Activated T-helper 2 cell treated with anti-CD3 and anti-CD28 coated beads, Interferon-gamma antibody, Interleukin-2, Interleukin-4, amounts not matched to agents 10 μg/mL and 5 μg/mL and 100 μg/mL, durations not matched to agents 14 hours and 24 hours and 36 hours (primary cell): Measurements from ENCODE around the gene SETD7. TPM values are rescaled to one million over a fixed set of nuclear protein-coding genes. Genes with fewer than 3 reads are reported as not detected.

ENCODE experiments used
- DNase-seq: peaks from one replicate; pipeline ENCODE4 v3.0.0; 2021; ENCODE audit warnings: low spot score
- H3K27ac Mint-ChIP-seq: one replicate; pipeline ENCODE4 v1.8.0; 2021; ENCODE audit warnings: mixed read lengths
- H3K27me3 Mint-ChIP-seq: one replicate; pipeline ENCODE4 v1.8.0; 2021; ENCODE audit warnings: low read depth, mixed read lengths
- H3K36me3 Mint-ChIP-seq: one replicate; pipeline ENCODE4 v1.8.0; 2021; ENCODE audit warnings: low read depth, mixed read lengths
- H3K4me1 Mint-ChIP-seq: one replicate; pipeline ENCODE4 v1.8.0; 2021; ENCODE audit warnings: low read depth, mixed read lengths
- H3K4me3 Mint-ChIP-seq: one replicate; pipeline ENCODE4 v1.8.0; 2021; ENCODE audit warnings: low read depth, mild to moderate bottlenecking, moderate library complexity, mixed read lengths
- H3K9me3 Mint-ChIP-seq: one replicate; pipeline ENCODE4 v1.8.0; 2021; ENCODE audit warnings: mixed read lengths
- intact Hi-C: fragments of 100-400 bp; cut with micrococcal nuclease; formaldehyde crosslinking; loops from one replicate; pipeline ENCODE4 v1.15.1; 2023
- total RNA-seq: library from RNA; stranded (reverse); gene quantifications from 2 replicates; pipeline ENCODE4 v1.2.3, GENCODE V29; 2022

Gene SETD7
- total RNA-seq, 1 donor from 2014 or later, result 20.7 TPM

GRCh38 chr4:139563515-139563914 lies 7.5 kb upstream of the SETD7 start:
- intact Hi-C loops, result no loop called here
- Mint-ChIP-seq H3K9me3 (no peaks in the 10 kb centered on the region), H3K4me1 (peaks cover 23% of the 10 kb centered on the region), H3K4me3 (no peak overlapping the region), H3K27me3 (peaks cover 6% of the 10 kb centered on the region), H3K27ac (no peak overlapping the region), H3K36me3 (no peaks in the 10 kb centered on the region)
- DNase-seq, result no peak

GRCh38 chr4:139562839-139563238 lies 6.8 kb upstream of the SETD7 start:
- no peak overlapping the region for H3K27ac Mint-ChIP-seq
- no peak for DNase-seq
- H3K36me3 Mint-ChIP-seq, result no peaks in the 10 kb centered on the region
- H3K4me3 Mint-ChIP-seq, result no peak overlapping the region
- H3K4me1 Mint-ChIP-seq, result peaks cover 30% of the 10 kb centered on the region
- no peaks in the 10 kb centered on the region for H3K9me3 Mint-ChIP-seq
- intact Hi-C loops, result no loop called here
- H3K27me3 Mint-ChIP-seq, result peaks cover 2% of the 10 kb centered on the region

- Mint-ChIP-seq H3K9me3 (no peaks in the 10 kb centered on the region), H3K27ac (no peak overlapping the region), H3K4me1 (peaks cover 34% of the 10 kb centered on the region), H3K36me3 (no peaks in the 10 kb centered on the region), H3K27me3 (peaks cover 3% of the 10 kb centered on the region), H3K4me3 (no peak overlapping the region)
- intact Hi-C loops, result no loop called here
- DNase-seq, result no peak
Observed at GRCh38 chr4:139562067-139562684, 6.2 kb upstream of the SETD7 start.

DNA sequence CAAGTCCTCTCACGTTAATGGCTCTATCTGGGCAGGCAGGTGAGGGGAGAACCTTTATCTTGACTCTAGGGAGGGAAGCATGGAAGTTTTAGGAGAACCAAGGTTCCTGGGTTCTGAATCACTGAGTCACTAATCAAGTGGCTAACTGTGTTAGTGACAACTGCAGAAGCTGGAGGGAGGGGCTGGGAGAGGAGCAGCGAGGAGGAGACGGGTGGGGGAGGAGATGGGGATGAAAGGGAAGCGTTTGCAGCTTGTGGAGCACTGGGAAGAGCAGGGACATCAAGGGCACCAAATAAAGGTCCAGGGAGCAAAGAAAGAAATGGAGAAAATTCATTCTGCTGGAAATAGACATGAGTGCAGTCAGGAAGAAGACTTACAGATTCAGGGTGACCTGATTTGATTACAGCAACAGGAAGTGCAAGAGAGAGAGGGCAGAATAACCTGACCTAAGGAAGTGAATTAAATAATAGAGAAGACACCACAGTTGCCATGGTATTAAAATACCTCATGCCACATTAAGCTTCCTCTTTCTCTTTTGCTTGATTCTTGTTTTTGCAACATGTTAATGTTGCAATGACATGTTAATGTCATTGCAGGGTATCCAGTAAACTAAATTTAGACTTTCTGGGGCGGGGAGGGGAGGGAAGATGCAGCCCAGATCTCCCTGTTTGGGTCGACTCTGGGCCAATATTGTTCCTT lies 4.5 kb upstream of the SETD7 start:
- no peak overlapping the region for H3K4me3 Mint-ChIP-seq

DNA sequence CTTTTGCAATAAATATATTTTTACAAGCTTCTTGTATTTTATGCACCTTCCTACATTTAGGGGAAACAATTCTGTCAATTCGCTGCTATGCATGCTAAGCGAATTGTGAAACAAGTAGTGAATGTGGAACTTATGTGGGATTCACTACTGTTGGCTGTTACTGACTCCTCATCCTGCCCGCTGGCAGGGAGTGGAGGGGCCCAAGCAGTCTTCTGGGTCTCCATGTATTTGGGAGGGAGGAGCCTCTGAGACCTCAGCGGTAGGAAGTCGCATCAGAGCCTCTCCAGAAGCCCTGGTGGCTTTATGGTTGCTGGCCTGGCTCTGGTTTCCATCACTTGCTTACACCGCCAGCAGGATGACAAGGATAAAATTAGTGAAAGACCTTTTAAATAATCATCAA lies 3.7 kb upstream of the SETD7 start:
- peaks cover 4% of the 10 kb centered on the region for H3K27me3 Mint-ChIP-seq
- H3K36me3 Mint-ChIP-seq, result no peaks in the 10 kb centered on the region
- H3K4me3 Mint-ChIP-seq, result no peak overlapping the region
- no peaks in the 10 kb centered on the region for H3K9me3 Mint-ChIP-seq
- intact Hi-C loops, result loop anchor here (5.0 kb wide), 3 partner anchors 98 to 963 kb away; partner anchors contain the start of genes ELMOD2 and MAML3
- no peak for DNase-seq
- H3K27ac Mint-ChIP-seq, result no peak overlapping the region
- H3K4me1 Mint-ChIP-seq, result peaks cover 42% of the 10 kb centered on the region

More for the DNA sequence above, 4.5 kb upstream of the SETD7 start:
- Mint-ChIP-seq H3K4me1 (peaks cover 37% of the 10 kb centered on the region), H3K27ac (peak overlapping the region; percentile 2), H3K36me3 (no peaks in the 10 kb centered on the region), H3K9me3 (no peaks in the 10 kb centered on the region), H3K27me3 (peaks cover 6% of the 10 kb centered on the region)
- intact Hi-C loops, result no loop called here
- no peak for DNase-seq

GRCh38 chr4:139559089-139559479 lies 3.1 kb upstream of the SETD7 start:
- DNase-seq, result no peak
- peak overlapping the region; percentile 25 for H3K27ac Mint-ChIP-seq
- H3K27me3 Mint-ChIP-seq, result peaks cover 4% of the 10 kb centered on the region
- H3K4me3 Mint-ChIP-seq, result no peak overlapping the region
- H3K9me3 Mint-ChIP-seq, result no peaks in the 10 kb centered on the region
- H3K36me3 Mint-ChIP-seq, result no peaks in the 10 kb centered on the region
- intact Hi-C loops, result loop anchor here (5.0 kb wide), 3 partner anchors 98 to 963 kb away; partner anchors contain the start of genes ELMOD2 and MAML3
- peaks cover 46% of the 10 kb centered on the region for H3K4me1 Mint-ChIP-seq

DNA sequence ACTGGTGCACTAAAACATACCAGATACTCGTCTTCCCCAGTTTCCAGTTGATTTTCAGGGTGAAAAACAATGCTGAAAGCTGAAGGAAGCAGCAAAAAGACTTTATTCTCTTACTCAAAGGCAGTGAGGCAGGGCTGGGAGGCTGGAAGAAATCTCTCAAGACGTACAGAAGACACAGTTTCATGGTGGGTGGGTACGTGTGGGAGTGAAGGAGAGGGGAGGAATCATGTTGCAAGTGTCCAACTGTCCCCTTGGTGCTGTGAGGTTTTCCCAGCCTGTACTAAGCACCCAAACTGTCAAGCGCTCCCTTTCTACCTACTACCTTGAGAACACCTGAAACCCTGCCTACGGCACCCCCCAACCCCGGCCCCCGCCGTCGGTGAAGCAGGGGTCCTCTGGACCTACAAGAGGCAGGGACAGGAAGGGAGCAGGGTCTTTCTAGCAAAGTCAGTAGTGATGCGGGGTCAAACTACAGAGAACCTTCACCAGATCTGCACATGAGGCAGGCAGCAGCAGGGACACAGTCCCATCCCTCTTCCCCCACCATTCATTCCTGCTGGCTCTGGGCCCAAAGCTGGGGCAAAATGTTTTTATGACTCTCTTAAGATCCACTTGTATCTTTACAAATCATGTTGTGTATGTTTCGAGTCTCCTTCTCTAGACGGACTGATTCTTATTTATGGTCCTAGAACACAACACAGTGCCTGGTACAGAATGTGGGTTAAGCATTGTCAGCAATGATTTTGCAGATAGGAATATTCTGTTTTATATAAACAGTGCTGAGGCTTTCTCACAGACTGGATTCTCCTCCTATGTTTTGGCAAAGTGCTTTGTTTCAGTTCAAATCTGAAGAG lies 2.4 kb upstream of the SETD7 start:
- peaks cover 51% of the 10 kb centered on the region for H3K4me1 Mint-ChIP-seq
- no peak overlapping the region for H3K4me3 Mint-ChIP-seq

GRCh38 chr4:139557556-139558110 lies 1.6 kb upstream of the SETD7 start:
- Mint-ChIP-seq H3K4me3 (peak overlapping the region; percentile 94), H3K4me1 (peaks cover 57% of the 10 kb centered on the region), H3K27me3 (peaks cover 4% of the 10 kb centered on the region), H3K36me3 (no peaks in the 10 kb centered on the region), H3K9me3 (no peaks in the 10 kb centered on the region), H3K27ac (no peak overlapping the region)
- DNase-seq, result no peak
- intact Hi-C loops, result loop anchor here (5.0 kb wide), 3 partner anchors 100 to 965 kb away; partner anchors contain the start of genes ELMOD2 and MAML3

More for the DNA sequence above, 2.4 kb upstream of the SETD7 start:
- no peaks in the 10 kb centered on the region for H3K36me3 Mint-ChIP-seq
- H3K9me3 Mint-ChIP-seq, result no peaks in the 10 kb centered on the region
- no peak for DNase-seq
- H3K27ac Mint-ChIP-seq, result peak overlapping the region; percentile 25
- H3K27me3 Mint-ChIP-seq, result peaks cover 4% of the 10 kb centered on the region
- intact Hi-C loops, result loop anchor here (5.0 kb wide), 3 partner anchors 99 to 964 kb away; partner anchors contain the start of genes ELMOD2 and MAML3

DNA sequence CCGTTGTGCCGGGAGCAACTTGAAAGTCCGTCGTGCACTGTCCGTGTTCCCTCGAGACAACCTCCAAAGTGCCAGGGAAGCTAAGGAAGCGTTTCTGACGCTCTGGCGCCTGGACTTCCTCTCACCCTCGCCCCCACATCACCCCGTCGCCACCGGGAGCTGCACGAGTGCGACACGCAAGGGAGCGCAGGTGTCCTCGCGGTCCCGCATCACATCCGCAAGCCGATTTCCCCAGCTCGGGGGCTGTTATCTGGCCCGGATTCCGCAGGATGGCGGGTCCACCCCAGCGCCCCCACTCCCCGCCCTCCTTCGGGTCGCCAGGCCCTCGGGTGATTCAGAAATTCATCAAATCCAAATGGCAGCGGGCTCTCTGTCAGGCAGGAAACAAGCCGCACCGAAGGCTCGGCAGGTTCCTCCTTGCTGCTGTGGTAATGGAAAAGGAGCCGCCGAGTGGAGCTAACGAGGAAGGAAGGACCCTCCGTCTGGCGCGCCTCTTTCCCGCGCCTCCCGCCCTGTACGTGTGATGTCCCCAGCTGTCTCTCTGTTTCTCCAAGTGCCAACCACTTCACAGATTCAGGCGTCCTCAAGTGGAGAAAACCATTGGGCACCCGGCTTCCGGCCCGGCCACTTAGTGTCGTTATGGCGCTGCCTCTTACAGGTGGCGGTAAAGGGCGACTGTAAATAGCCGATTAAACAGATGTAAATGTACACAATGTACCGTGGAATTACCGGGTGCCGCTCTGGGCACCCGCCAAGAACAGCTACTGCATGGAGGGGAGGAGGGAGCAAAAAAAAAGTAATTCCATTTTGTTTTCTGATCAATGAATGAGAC lies 921 bp upstream of the SETD7 start:
- intact Hi-C loops, result loop anchor here (1.0 to 5.0 kb wide), 5 partner anchors 100 to 965 kb away; partner anchors contain the start of genes ELMOD2 and MAML3
- no peaks in the 10 kb centered on the region for H3K36me3 Mint-ChIP-seq
- no peaks in the 10 kb centered on the region for H3K9me3 Mint-ChIP-seq
- H3K4me3 Mint-ChIP-seq, result peak overlapping the region; percentile 94
- peak; percentile 44 for DNase-seq
- peaks cover 4% of the 10 kb centered on the region for H3K27me3 Mint-ChIP-seq
- peak overlapping the region; percentile 97 for H3K27ac Mint-ChIP-seq
- H3K4me1 Mint-ChIP-seq, result peaks cover 57% of the 10 kb centered on the region

GRCh38 chr4:139555705-139556070 lies 331 bp downstream of the SETD7 start:
- DNase-seq, result no peak
- intact Hi-C loops, result loop anchor here (1.0 to 5.0 kb wide), 7 partner anchors 102 to 967 kb away; partner anchors contain the start of genes ELMOD2, MAML3 and NAA15
- no peaks in the 10 kb centered on the region for H3K36me3 Mint-ChIP-seq
- H3K4me1 Mint-ChIP-seq, result peaks cover 53% of the 10 kb centered on the region
- peak overlapping the region; percentile 97 for H3K27ac Mint-ChIP-seq
- peak overlapping the region; percentile 94 for H3K4me3 Mint-ChIP-seq
- H3K27me3 Mint-ChIP-seq, result peaks cover 4% of the 10 kb centered on the region
- H3K9me3 Mint-ChIP-seq, result no peaks in the 10 kb centered on the region

DNA sequence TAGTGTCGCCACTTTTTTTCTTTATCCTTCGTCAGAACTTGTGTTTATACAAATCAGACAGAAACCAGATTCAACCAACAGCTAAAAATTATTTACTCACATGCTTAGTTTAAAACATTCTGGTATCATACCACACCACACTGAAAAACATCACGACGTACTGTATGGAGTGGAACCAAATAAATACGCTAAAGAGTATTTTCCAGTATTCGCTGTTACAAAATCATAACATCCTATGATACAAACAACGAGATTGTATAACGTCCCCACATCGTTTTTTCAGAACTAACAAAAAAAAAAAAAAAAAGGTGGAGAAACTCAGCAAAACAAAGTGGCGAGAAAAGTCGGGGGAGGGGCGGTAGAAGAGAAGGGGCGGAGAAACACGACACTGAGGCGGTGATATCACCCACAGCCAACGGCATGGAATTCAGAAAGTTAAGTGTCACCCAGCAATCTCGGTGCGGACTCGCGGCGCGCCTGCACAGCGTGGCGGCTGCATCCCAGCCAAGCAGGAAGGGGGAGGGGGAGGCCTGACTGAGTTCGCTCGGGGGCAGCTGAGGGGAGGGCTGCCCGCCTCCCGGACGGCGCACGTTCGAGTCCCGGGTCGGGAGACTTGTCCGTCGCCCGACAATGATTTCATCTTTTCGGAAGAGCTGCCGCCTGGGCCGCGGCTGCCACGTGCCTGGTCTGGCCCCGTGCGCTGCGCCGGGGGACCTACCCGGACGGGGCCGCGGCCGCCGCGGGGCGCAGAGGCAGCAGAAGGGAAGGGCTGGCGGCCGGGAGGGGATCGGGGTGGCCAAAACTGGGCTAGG lies 920 bp downstream of the SETD7 start:
- Mint-ChIP-seq H3K4me1 (peaks cover 47% of the 10 kb centered on the region), H3K9me3 (no peaks in the 10 kb centered on the region), H3K27me3 (peaks cover 4% of the 10 kb centered on the region), H3K36me3 (no peaks in the 10 kb centered on the region), H3K27ac (peak overlapping the region; percentile 98), H3K4me3 (peak overlapping the region; percentile 97)
- intact Hi-C loops, result loop anchor here (1.0 to 5.0 kb wide), 5 partner anchors 102 to 967 kb away; partner anchors contain the start of genes ELMOD2, MAML3 and NAA15
- peak; percentile 82 for DNase-seq
